ENCODE measurements around the gene TMEM266.

TMEM266 gene

GRCh38 chr15:76065793-76066192, 6.0 kb downstream of the TMEM266 start:
- no peak for DNase-seq (ENCODE audit: low read depth in 3 of 3)

- DNase-seq (ENCODE audit: low read depth in 3 of 3): no peak
Measured at GRCh38 chr15:76070192-76070591, 10.4 kb downstream of the TMEM266 start.

GRCh38 chr15:76070921-76071635, 11.3 kb downstream of the TMEM266 start:
- no peak for DNase-seq (ENCODE audit: low read depth in 3 of 3)

- no peak for DNase-seq (ENCODE audit: low read depth in 3 of 3)
Measured at GRCh38 chr15:76071806-76072205, 12.0 kb downstream of the TMEM266 start.

- no peak for DNase-seq (ENCODE audit: low read depth in 3 of 3)
Measured at GRCh38 chr15:76073554-76073953, 13.8 kb downstream of the TMEM266 start.

GRCh38 chr15:76075046-76075445, 15.3 kb downstream of the TMEM266 start:
- no peak for DNase-seq (ENCODE audit: low read depth in 3 of 3)

- DNase-seq (ENCODE audit: low read depth in 3 of 3): no peak
Measured at GRCh38 chr15:76078285-76078877, 18.6 kb downstream of the TMEM266 start.

GRCh38 chr15:76084256-76084655, 24.5 kb downstream of the TMEM266 start:
- no peak for DNase-seq (ENCODE audit: low read depth in 3 of 3)

GRCh38 chr15:76098685-76099084, 38.9 kb downstream of the TMEM266 start:
- DNase-seq (ENCODE audit: low read depth in 3 of 3): no peak

GRCh38 chr15:76099388-76099787, 39.6 kb downstream of the TMEM266 start:
- no peak for DNase-seq (ENCODE audit: low read depth in 3 of 3)

- no peak for DNase-seq (ENCODE audit: low read depth in 3 of 3)
Measured at GRCh38 chr15:76100361-76100760, 40.6 kb downstream of the TMEM266 start.

- no peak for DNase-seq (ENCODE audit: low read depth in 3 of 3)
Measured at GRCh38 chr15:76101655-76102054, 41.9 kb downstream of the TMEM266 start.

- no peak for DNase-seq (ENCODE audit: low read depth in 3 of 3)
Measured at GRCh38 chr15:76105391-76105790, 45.6 kb downstream of the TMEM266 start.

GRCh38 chr15:76105911-76106310, 46.1 kb downstream of the TMEM266 start:
- DNase-seq (ENCODE audit: low read depth in 3 of 3): no peak

GRCh38 chr15:76107169-76107568, 47.4 kb downstream of the TMEM266 start:
- DNase-seq (ENCODE audit: low read depth in 3 of 3): no peak

GRCh38 chr15:76108021-76108723, 48.4 kb downstream of the TMEM266 start:
- no peak for DNase-seq (ENCODE audit: low read depth in 3 of 3)

GRCh38 chr15:76109046-76109445, 49.3 kb downstream of the TMEM266 start:
- no peak for DNase-seq (ENCODE audit: low read depth in 3 of 3)

- DNase-seq (ENCODE audit: low read depth in 3 of 3): no peak
Measured at GRCh38 chr15:76114561-76114960, 54.8 kb downstream of the TMEM266 start.

GRCh38 chr15:76116138-76116885, 56.5 kb downstream of the TMEM266 start:
- no peak for DNase-seq (ENCODE audit: low read depth in 3 of 3)

GRCh38 chr15:76117181-76117580, 57.4 kb downstream of the TMEM266 start:
- DNase-seq (ENCODE audit: low read depth in 3 of 3): no peak

- no peak for DNase-seq (ENCODE audit: low read depth in 3 of 3)
Measured at GRCh38 chr15:76118767-76119166, 59.0 kb downstream of the TMEM266 start.

- DNase-seq (ENCODE audit: low read depth in 3 of 3): no peak
Measured at GRCh38 chr15:76123031-76123430, 63.2 kb downstream of the TMEM266 start.
